CMK (cell line): ENCODE data around the gene CHSY3.

Experiments used
- DNase-seq: peaks from one replicate; pipeline ENCODE4 v3.0.0-alpha.2; 2010; ENCODE audit warnings: low read depth

The CHSY3 gene

DNA sequence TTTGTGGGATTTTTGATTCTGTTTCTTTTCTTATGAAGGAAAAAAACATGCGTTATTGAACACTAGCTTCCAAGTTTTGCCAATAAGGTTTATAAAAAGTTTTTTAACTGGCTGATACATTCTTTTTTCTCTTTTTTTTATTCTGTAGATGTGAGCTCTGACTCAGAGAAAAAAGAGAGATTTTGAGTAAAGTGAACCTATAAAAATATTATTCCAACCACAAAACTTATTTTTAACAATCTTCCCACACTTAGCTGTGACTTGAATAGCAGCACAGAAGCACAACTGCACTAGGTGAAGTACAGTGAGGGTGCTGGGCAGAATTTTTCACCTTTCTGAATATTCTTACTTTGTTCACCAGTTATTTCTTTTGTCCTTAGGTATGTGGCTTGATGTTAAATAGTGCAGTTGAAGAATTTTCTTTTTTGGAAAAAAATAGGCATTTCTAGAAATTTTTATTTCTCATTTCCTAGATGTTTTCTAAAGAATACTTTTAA is 41.6 kb downstream of the CHSY3 start:
- no peak for DNase-seq

DNA sequence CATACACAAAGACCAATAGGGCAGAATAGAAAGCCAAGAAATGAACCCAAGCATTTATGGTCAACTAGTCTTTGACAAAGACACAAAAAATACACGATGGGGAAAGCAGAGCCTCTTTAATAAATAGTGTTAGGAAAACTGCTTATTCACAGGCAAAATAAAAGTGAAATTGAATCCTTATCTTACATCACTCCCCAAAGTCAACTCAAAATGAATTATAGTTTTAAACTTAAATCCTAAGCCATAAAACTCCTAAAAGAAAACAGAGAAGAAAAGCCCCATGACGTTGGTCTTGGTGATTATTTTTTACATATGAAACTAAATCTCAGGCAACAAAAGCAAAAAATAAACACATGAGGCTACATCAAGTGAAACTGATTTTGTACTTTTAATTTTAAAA is 46.8 kb downstream of the CHSY3 start:
- DNase-seq: no peak

- no peak for DNase-seq
Observed at GRCh38 chr5:129958581-129958980, 54.3 kb downstream of the CHSY3 start.

DNA sequence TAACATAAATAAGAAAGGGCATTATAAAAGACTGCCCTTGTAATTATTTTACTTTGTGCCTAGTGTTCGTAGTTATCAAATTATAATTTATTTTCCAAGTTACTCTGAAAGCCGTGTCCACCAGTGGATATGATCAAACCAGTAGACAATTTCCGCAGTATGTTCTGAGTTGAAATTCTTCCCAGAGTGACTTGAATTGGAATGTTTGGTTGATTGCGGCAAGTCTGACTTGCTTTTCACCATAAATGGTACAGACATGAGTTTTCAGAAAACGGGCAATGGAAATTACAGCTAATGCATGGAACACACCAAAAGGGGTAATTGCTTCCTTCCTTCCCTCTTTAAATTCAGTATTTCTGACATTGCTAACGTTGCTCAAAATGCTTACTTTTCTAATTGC is 56.6 kb downstream of the CHSY3 start:
- no peak for DNase-seq

DNA sequence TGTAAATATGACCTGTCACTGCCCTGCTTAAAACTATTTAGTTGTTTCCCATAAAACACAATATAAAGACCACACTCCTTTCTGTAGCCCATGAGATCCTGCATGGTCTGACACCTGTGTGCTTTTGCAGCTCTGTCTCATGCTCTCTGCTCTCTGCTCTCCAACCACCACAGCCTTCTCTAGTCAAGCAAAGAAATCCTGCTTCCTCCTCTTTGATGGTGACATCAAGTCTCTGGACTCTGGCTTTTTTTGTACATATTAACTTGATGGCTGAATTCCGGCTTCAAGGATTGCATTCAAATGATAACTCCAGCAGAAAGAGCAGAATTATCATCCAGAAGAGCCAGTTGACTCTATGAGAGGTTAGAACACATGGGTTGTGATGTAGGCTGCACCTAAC is 58.2 kb downstream of the CHSY3 start:
- no peak for DNase-seq

DNA sequence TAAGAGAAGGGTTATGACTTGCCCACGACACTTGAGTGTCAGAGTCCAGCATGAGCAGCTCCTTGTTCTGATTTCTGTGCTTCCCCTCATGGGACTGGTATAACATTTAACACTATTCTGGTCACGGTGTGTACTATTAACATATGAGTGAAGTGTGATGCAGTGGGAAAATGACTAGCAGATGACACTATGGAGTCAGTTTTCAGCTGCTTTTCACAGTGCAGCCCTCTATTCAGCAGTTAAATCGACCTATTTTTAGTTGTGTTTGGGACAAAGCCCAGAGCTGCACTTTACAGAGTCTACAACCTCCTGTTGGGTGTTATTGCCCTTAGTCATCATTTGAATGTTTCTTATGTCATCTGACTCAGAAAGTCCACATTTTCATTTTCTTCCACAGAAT is 59.1 kb downstream of the CHSY3 start:
- no peak for DNase-seq

GRCh38 chr5:129966071-129966470 is 61.8 kb downstream of the CHSY3 start:
- DNase-seq: no peak

- DNase-seq: no peak
Observed at GRCh38 chr5:129971714-129972113, 67.4 kb downstream of the CHSY3 start.

DNA sequence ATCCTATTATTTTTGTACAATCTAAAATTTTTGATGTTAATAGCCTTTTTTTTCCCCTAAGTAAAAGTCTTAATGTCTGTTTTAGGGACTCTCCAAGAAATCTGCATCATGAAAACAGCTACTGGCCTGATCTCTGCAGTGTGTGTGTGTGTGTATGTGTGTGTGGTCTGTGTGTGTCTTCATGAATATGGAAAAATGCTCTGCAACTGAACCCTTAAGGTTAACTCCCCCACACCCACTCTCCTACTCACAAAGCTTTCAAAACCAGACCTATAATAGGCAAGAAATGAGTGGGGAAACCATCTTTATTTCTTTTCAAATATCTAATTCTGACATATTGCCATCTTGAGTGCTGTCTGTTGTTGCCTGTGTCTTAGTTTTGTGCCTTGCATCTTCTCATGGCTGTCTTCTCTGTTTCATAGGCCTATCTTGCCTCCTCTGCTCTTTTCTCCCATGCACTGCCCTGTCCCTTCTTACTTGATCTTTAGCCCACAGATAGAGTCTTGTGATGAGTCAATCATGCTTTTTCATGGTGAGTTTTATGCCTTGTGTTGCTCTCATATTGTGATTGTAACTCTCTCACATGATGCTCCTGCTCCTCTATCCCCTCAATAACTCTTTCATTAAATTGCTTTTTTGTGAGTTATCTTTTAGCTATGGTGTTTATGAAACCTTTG is 68.3 kb downstream of the CHSY3 start:
- no peak for DNase-seq

DNA sequence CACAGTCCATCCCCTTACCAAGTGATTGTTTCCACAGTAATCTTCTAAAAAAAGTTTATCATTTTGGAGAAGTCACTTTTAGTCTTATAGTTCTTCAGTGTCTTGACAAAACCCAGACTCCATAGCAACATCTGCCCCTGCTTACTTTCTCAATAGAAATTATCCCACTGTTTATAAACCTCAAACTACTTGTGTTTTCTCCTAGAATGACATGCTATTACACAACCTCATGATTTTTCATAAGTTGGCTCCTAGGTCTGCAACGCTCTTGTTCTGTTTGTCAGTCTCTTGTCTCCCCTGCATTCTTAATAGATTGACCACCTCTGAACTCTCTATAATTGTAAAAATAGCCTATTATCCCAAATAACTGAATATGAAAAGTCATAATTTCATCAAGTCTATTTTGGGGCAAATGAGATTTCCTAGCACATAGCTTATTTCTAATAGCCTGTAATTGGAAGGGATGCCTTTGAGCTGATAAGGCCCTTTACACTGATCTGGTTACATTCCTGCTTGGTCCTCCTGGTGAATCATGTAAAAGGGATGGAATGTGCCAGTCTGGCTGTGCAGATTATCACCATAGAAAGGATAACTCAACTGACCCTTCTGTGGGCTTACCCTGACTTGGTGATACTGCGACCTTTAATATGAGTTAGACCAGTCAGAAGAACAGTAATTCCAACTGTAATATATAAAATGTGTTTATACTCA is 69.6 kb downstream of the CHSY3 start:
- DNase-seq: no peak

DNA sequence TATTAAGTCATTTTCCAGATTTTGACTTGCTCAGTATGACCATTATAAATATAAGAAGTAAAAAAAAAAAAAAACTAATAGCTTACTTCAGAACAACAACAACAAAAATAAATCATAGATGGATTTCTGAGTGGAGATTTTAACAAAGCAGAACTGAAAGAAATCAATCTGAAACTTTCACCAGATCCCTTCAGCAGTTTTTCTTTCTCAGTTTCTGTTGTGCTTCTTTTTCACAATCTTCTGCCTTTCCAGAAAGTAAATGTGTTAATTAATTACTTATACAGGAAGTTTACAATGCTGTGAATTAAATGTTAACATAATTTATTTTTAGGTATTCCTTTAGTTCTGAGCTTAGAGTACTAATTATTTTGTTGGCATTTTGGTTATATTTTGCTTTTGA is 73.5 kb downstream of the CHSY3 start:
- no peak for DNase-seq

DNA sequence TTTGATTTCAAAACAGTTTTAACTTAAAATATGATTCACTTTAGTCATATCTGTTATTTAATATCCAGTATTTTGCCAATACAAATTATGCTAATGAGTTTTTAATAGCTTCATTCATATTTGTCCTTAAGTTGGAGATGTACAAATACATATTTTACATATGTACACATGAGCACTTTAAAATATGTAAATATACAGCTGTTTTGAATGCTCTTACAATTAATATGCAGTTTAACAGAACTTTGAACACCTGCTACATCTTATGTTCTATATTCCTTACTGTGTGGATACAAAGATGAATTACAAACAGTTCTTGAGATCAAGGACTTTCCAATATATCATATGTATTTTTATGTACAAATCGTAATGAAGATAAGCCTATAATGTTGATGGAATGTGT is 74.0 kb downstream of the CHSY3 start:
- DNase-seq: no peak

GRCh38 chr5:129988453-129988852 is 84.2 kb downstream of the CHSY3 start:
- no peak for DNase-seq

- no peak for DNase-seq
Observed at GRCh38 chr5:129991780-129992179, 87.5 kb downstream of the CHSY3 start.

GRCh38 chr5:129996896-129997295 is 92.6 kb downstream of the CHSY3 start:
- DNase-seq: no peak

- DNase-seq: no peak
Observed at GRCh38 chr5:130000460-130000859, 96.2 kb downstream of the CHSY3 start.

GRCh38 chr5:130002183-130002582 is 97.9 kb downstream of the CHSY3 start:
- no peak for DNase-seq

GRCh38 chr5:130002876-130003275 is 98.6 kb downstream of the CHSY3 start:
- no peak for DNase-seq

- DNase-seq: no peak
Observed at GRCh38 chr5:130011986-130012385, 107.7 kb downstream of the CHSY3 start.

GRCh38 chr5:130017173-130017572 is 112.9 kb downstream of the CHSY3 start:
- no peak for DNase-seq

GRCh38 chr5:130018641-130019040 is 114.4 kb downstream of the CHSY3 start:
- DNase-seq: no peak

DNA sequence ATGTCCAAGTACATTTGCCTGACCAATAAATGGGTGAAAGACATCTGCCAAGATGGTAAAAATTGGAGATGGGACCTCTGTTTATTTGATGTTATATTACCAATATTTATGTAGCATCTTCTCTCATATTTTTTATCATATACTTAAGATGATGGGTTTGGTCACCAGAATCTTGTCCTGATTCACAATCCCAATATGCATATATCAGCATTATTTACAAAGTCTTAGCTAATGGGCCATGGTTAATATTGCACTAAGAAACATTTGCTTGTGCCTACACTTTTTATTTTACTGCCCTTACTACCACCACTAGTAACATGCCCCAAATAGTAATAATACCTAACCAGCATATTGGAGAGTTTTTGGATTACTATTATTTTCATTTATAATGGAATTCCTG is 116.7 kb downstream of the CHSY3 start:
- DNase-seq: no peak

- no peak for DNase-seq
Observed at GRCh38 chr5:130021876-130022275, 117.6 kb downstream of the CHSY3 start.

DNA sequence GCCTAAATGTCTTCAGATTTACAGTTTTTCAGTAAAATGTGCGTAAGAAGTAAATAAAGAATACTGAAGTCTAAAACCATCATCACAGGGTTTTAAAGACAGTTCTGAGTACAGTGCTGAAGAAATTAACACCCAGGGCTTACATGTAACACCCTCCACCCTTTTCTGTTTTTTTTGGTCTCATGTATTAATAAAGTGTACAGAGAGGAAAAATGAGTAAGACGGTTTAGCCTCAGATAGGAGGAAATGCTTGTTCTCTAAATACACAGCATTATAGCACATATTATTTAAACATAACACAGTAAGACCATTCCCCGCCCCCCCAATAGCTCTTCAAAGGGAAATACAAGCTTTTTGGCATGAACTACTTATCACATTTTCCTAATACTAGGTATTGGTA is 119.3 kb downstream of the CHSY3 start:
- DNase-seq: no peak
